K562 (cell line): ENCODE results near the gene ASIC3. TPM values are rescaled to one million over a fixed set of nuclear protein-coding genes. Genes with fewer than 3 reads are reported as not detected.
A peak's percentile ranks its signal among the peaks of the same experiment; 100 is the strongest.

Experiments used
- ATF1 ChIP-seq, 2 experiments: fragments of 450-650 bp in 1 of 2; IDR thresholded peaks; 2 replicates each; pipeline ENCODE4 v1.6.1; 2016; ENCODE audit warnings: missing compliant biosample characterization in 1 of 2, missing genetic modification characterization in 1 of 2
- ATF3 ChIP-seq, 2 experiments: fragments of 450-650 bp in 1 of 2; sonication (generic) in 1 of 2; formaldehyde crosslinking in 1 of 2; IDR thresholded peaks in 1 of 2; conservative IDR thresholded peaks in 1 of 2; 2 replicates each; pipeline versions ENCODE4 v1.6.1 to v1.8.1; 2016 to 2023; ENCODE audit warnings: mild to moderate bottlenecking in 2 of 2, moderate library complexity in 2 of 2, inconsistent platforms in 1 of 2, missing genetic modification reagents in 1 of 2
- COPS2 ChIP-seq: fragments of 450-650 bp; conservative IDR thresholded peaks from 2 replicates; pipeline ENCODE4 v1.6.1; 2016; ENCODE audit warnings: mild to moderate bottlenecking, moderate library complexity
- ELK1 ChIP-seq: sonication (generic); formaldehyde crosslinking; IDR thresholded peaks from 2 replicates; pipeline ENCODE4 v1.8.1; 2022; ENCODE audit warnings: missing genetic modification reagents
- FOXK1 ChIP-seq: sonication (generic); formaldehyde crosslinking; IDR thresholded peaks from 2 replicates; pipeline ENCODE4 v1.8.0; 2022; ENCODE audit warnings: missing genetic modification reagents, mild to moderate bottlenecking, borderline replicate concordance
- HNRNPL ChIP-seq: fragments of 200-400 bp; formaldehyde crosslinking; IDR thresholded peaks from 2 replicates; pipeline ENCODE4 v1.6.1; 2017; ENCODE audit warnings: low read depth, mild to moderate bottlenecking, low read length
- KHSRP ChIP-seq: fragments of 450-650 bp; IDR thresholded peaks from 2 replicates; pipeline ENCODE4 v1.6.1; 2017
- MEF2A ChIP-seq: IDR thresholded peaks from 2 replicates; pipeline ENCODE4 v1.6.1; 2011; ENCODE audit warnings: low read depth, mild to moderate bottlenecking, low read length, moderate library complexity; ENCODE audit not compliant: control insufficient read depth
- NFATC3 ChIP-seq: fragments of 450-650 bp; IDR thresholded peaks from 2 replicates; pipeline ENCODE4 v1.6.1; 2017; ENCODE audit warnings: mild to moderate bottlenecking
- SMAD2 ChIP-seq: fragments of 150-350 bp; IDR thresholded peaks from 2 replicates; pipeline ENCODE4 v1.6.1; 2014; ENCODE audit warnings: low read depth, mild to moderate bottlenecking, low read length
- SNIP1 ChIP-seq: fragments of 450-650 bp; IDR thresholded peaks from 2 replicates; pipeline ENCODE4 v1.7.1; 2017; ENCODE audit warnings: low read depth, mild to moderate bottlenecking
- SP2 ChIP-seq: IDR thresholded peaks from 2 replicates; pipeline ENCODE4 v1.6.1; 2011; ENCODE audit warnings: mild to moderate bottlenecking, low read depth, low read length, moderate library complexity; ENCODE audit not compliant: poor library complexity, severe bottlenecking; ENCODE audit errors: extremely low read depth
- ZBTB1 ChIP-seq: sonication (generic); formaldehyde crosslinking; IDR thresholded peaks from 2 replicates; pipeline ENCODE4 v1.8.1; 2023; ENCODE audit warnings: missing genetic modification reagents, low read depth, mild to moderate bottlenecking, borderline replicate concordance
- polyA plus RNA-seq, 8 experiments: library from polyadenylated mRNA; depleted of rRNA in 4 of 8; stranded (reverse) in 5 of 8; unstranded in 3 of 8; fragments of >200 nt; fragmentation: Nextera tagmentation in 2 of 8; fragmentation: Illumina TruSeq in 1 of 8; extraction: Ambion mirVana in 2 of 8; extraction: Trizol in 1 of 8; gene quantifications; 2 replicates each; pipeline versions ENCODE4 v1.2.1 to v1.2.3, GENCODE V29; 2011 to 2014; ENCODE audit warnings: inconsistent platforms in 1 of 8, missing spikeins in 1 of 8
- total RNA-seq, 7 experiments: library from RNA; depleted of rRNA in 6 of 7; stranded (reverse); fragments of >200 nt in 6 of 7; fragmentation: Illumina TruSeq in 2 of 7; extraction: Trizol in 2 of 7; gene quantifications; 2 replicates each; pipeline versions ENCODE4 v1.2.1 to v1.2.3, GENCODE V29; 2011 to 2021; ENCODE audit warnings: low replicate concordance in 1 of 7

Gene ASIC3
- total and polyA plus RNA-seq, 9 of the 15 experiments (the other 6 are each of a cell fraction or from before 2014, with no cell fraction given) = 0.11 to 5.0 (median 0.87) TPM

DNA sequence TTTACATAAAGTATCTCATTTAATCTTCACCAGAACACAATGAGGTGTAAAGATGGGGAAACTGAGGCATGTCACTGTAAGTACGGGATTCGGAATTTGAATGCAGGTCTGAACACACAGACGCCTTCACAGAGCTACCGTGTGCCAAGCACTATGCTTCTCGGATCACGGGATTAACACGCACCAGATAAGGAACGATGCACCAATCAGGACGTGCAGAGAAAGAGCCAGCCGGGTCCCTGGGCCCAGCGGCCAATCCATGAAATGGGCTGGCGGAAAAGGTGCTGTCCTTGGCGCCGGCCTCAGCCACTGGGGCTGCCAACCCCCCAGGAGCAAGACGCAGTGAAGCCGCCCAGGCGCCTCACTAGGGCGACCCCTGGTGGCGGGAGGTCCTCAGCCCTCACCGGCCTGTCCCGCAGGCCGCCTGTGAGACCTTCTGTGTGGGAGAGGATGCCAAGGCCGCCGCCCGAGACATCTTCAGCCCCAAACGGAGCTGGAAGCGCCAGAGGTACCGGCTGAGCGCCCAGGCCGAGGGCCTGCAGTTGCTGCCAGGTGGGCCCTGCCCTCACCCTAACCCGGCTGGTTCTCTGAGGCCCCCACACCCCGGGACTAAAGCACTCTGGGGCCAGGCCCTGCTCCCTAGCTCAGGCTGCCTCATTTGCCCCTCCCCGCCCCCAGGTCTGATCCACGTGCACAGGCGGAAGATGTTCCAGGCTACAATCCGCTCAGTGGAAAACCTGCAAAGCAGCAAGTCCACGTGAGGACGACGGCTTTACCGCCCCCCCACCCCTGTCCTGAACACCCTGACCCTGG is 39.6 kb upstream of the ASIC3 start (continued):
- no peak for TF ChIP-seq FOXK1 (CRISPR knock-in tag)
- TF ChIP-seq ELK1 (CRISPR knock-in tag) = no peak
- TF ChIP-seq HNRNPL = peak; percentile 98
- no peak for TF ChIP-seq KHSRP
- no peak for TF ChIP-seq COPS2
- TF ChIP-seq ATF1 (CRISPR knock-in tag; IDR thresholded peaks at IDR 0.05) = no peak
- peak; percentile 94 for TF ChIP-seq ATF1 (tag; IDR thresholded peaks at IDR 0.05)
- peak; percentile 78; the same call in 1 of the 2 replicates for TF ChIP-seq SNIP1
- 0 out of 2 replicates have a peak, but pooled peaks have one; percentile 11 for TF ChIP-seq ZBTB1 (CRISPR knock-in tag)
- TF ChIP-seq SP2 = peak; percentile 88
- TF ChIP-seq ATF3 (IDR thresholded peaks at IDR 0.05) = 0 out of 2 replicates have a peak, but pooled peaks have one; percentile 42
- peak; percentile 77; the same call in 1 of the 2 replicates for TF ChIP-seq ATF3 (CRISPR knock-in tag; conservative IDR thresholded peaks at IDR 0.05)
- peak; percentile 61; the same call in 1 of the 2 replicates for TF ChIP-seq NFATC3
- 0 out of 2 replicates have a peak, but pooled peaks have one; percentile 53 for TF ChIP-seq MEF2A
- TF ChIP-seq SMAD2 = no peak
